HG03139 (cell line): ENCODE measurements around the gene SSBP4.
A peak's percentile ranks its signal among the peaks of the same experiment; 100 is the strongest.
"Not testable (repeated sequence)": the region's sequence is repeated elsewhere in the genome, so short reads cannot be mapped to it uniquely, and the experiment has no call there.

Experiments used
- ATAC-seq: cut with Tn5 transposase; IDR thresholded peaks from one replicate; pipeline ENCODE4 v1.9.1; 2021; ENCODE audit not compliant: unreplicated experiment

SSBP4 gene

GRCh38 chr19:18392926-18393325 lies 26.3 kb upstream of the SSBP4 start:
- no peak for ATAC-seq

GRCh38 chr19:18393836-18394235 lies 25.4 kb upstream of the SSBP4 start:
- no peak for ATAC-seq

GRCh38 chr19:18396471-18397241 lies 22.5 kb upstream of the SSBP4 start:
- no peak for ATAC-seq

GRCh38 chr19:18397242-18398202 lies 21.7 kb upstream of the SSBP4 start, which contains the start of gene LRRC25:
Gene LRRC25 (minus strand): TSS chr19:18397622. CDS start chr19:18396963, 659 bp downstream.
- no peak for ATAC-seq

- ATAC-seq, result no peak
Observed at GRCh38 chr19:18399008-18399407, 20.2 kb upstream of the SSBP4 start.

GRCh38 chr19:18401580-18402112 lies 17.6 kb upstream of the SSBP4 start:
- no peak for ATAC-seq

DNA sequence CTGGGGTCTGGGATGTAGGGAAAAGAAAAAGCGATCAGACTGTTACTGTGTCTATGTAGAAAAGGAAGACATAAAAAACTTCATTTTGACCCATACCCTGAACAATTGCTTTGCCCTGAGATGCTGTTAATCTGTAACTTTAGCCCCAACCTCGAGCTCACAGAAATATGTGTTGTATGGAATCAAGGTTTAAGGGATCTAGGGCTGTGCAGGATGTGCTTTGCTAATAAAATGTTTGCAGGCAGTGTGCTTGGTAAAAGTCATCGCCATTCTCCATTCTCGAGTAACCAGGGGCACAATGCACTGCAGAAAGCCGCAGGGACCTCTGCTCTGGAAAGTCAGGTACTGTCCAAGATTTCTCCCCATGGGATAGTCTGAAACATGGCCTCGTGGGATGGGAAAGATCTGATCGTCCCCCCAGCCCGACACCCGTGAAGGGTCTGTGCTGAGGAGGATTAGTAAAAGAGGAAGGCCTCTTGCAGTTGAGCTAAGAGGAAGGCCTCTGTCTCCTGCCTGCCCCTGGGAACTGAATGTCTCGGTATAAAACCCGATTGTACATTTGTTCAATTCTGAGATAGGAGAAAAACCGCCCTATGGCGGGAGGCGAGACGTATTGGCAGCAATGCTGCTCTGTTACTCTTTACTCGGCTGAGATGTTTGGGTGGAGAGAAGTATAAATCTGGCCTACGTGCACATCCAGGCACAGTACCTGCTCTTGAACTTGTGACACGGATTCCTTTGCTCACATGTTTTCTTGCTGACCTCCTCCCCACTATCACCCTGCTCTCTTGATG lies 16.5 kb upstream of the SSBP4 start:
- not testable (repeated sequence) for ATAC-seq

DNA sequence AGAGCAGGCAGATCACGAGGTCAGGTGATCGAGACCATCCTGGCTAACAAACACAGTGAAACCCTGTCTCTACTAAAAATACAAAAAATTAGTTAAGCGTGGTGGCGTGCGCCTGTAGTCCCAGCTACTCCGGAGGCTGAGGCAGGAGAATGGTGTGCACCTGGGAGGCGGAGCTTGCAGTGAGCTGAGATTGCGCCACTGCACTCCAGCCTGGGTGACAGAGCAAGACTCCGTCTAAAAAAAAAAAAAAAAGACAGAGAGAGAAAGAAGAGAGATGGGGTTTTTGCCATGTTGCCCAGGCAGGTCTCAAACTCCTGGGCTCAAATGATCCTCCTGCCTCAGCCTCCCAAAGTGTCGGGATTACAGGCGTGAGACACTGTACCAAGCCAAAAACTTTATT lies 13.4 kb upstream of the SSBP4 start:
- ATAC-seq, result not testable (repeated sequence)

DNA sequence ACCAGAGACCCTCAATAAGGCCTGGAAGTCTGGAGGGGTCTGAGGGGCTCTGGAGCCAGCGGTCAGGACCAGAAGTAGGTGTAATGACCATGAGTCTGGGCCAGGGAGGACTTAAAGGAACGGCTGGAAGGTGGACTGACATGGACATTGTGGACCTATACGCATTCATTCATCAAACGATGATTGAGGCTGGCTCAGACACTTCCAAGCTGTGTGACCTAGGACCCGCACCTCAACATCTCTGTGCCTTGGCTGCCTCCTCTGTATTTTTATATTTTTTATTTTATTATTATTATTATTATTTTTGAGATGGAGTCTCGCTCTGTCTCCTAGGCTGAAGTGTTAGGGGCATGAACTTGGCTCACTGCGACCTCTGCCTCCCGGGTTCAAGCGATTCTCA lies 12.4 kb upstream of the SSBP4 start:
- no peak for ATAC-seq

GRCh38 chr19:18408053-18408476 lies 11.1 kb upstream of the SSBP4 start:
- peak; percentile 74 for ATAC-seq

GRCh38 chr19:18412610-18413239 lies 6.5 kb upstream of the SSBP4 start:
- ATAC-seq, result no peak

GRCh38 chr19:18414504-18415177 lies 4.6 kb upstream of the SSBP4 start:
- ATAC-seq, result no peak

GRCh38 chr19:18415178-18415867 lies 3.9 kb upstream of the SSBP4 start:
- no peak for ATAC-seq

DNA sequence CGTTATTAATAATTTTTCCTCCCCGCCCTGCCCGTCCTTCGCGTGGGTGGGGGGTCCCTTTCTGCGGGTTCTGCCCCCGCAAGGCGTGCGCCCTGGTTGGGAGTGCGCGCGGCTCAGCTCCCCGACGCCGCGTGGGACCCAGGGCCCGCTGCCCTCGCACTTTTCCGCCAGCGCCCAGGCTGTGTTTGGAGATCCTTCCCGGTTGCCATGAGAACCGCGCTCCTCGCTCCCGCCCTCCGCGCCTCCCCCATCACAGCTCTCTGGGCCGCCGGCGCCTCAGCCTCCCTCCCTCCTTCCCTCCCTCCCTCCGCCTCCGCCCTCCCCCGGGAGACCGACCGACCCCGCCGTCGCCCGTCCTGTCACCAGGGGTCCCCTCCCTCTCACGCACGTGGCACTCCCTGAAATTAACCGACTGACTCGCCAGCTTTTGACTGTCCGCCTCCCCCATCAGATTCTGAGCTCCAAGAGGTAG lies 2.4 kb upstream of the SSBP4 start:
- ATAC-seq, result no peak

DNA sequence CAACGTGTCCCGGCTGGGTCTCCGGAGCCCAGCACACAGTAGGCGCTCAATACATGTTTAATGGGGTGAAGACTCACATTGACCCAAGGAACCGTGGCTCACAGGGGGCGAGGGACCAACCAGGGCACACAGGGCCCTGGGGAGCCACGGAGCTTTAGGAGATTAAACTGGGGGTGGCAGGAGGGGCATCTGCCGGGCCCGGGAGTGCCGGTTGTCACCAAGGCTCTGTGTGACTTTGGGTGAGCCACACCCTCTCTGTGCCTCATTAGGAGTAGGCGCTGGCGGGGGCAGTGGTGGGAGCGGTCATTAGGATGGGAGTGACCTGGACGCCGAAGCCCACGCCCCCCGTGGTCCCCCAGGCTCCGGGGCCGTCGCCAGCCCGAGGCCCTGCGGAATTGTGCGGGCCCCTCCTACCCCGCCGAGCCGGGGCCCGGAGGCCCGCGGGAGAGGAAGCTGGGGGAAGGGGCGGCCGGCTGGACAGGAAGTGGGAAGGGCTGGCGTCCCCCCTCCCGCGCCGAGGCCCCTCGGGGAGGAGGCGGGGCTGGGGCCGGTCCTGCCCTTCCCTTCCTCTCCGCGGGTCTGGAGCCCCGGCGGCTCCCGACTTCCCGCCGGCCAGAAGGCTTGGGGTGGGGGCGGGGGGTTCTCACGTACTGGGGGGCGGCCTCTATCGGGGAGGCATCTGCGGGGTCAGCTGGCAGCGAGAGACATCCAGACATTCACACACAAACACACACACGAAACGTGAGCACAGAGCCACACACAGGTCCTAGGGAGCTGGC lies 1.8 kb upstream of the SSBP4 start:
- no peak for ATAC-seq

DNA sequence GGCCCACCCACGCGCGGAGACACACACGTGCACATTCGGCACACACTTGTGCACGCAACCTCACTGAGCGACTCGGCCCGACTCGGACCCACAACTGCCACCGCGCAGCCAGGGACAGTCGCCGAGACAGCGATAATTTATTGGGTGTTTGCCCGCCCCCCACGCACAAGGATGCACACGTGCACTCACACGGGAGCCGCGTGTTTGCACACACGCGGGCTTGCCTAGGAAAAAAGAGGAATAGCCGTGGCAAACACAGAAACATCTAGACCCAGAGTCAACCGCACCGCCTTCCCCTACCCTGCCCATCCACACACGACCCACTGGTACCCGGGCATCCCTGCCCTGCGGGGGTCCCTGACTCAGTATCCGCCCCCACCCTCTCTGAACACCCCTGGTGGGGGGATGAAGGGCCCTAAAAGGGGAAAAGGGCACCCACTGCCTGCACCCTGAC lies 1.1 kb upstream of the SSBP4 start:
- no peak for ATAC-seq

GRCh38 chr19:18418483-18419194 lies 559 bp upstream of the SSBP4 start:
- ATAC-seq, result no peak
